Measurements from ENCODE around the gene KRT72. TPM values are rescaled to one million over a fixed set of nuclear protein-coding genes. Genes with fewer than 3 reads are reported as not detected.

Gene KRT72
- total RNA-seq, 1 experiment from 2014 or later = 0.17 TPM

GRCh38 chr12:52552681-52553195 is 48.5 kb downstream of the KRT72 start, which contains the start of gene KRT71:
TSS of gene KRT71 (minus strand) at chr12:52553145. CDS start at chr12:52553077, 68 bp downstream.
- BruUV-seq (replicated peaks) = no TSS peak
- RAD21 ChIA-PET (ENCODE audit: low non-redundant PET in 1 of 2, low total read pairs in 2 of 2, uncharacterized antibody in 2 of 2, unreplicated experiment in 2 of 2) = no interaction called here
- POLR2A ChIA-PET = no interaction called here

More at GRCh38 chr12:52552681-52553195, 48.5 kb downstream of the KRT72 start, which contains the start of gene KRT71:
- intact Hi-C loops (cut with micrococcal nuclease) = no loop called here
- no peaks in the 10 kb centered on the region for H3K36me3 ChIP-seq (ENCODE audit: control insufficient read depth in 1 of 2, insufficient read depth in 2 of 2, low read length in 2 of 2)
- no peaks in the 10 kb centered on the region for H3K79me2 ChIP-seq (ENCODE audit: insufficient read depth, low read length)
- peaks cover 5 to 13% of the 10 kb centered on the region in 2 experiments; a peak in 3 of 4 replicates for H3K4me1 ChIP-seq (ENCODE audit: control insufficient read depth in 1 of 2, insufficient read depth in 2 of 2, low read length in 2 of 2)
- TF ChIP-seq ATF3 (IDR thresholded peaks at IDR 0.05) (no peak), ZBTB33 (IDR thresholded peaks at IDR 0.05; ENCODE audit: extremely low read depth, insufficient replicate concordance, low read length) (no peak), FOSL1 (IDR thresholded peaks at IDR 0.05; ENCODE audit: low read depth) (no peak), RAD21 (IDR thresholded peaks at IDR 0.05; ENCODE audit: low read depth) (no peak)
- no peak within 1 kb of the TSS for H3K4me3 ChIP-seq (replicated peaks in 1 of 2; ENCODE audit: low read depth in 1 of 2, low read length in 2 of 2)
- no peak within 1 kb of the TSS for H3K27ac ChIP-seq (ENCODE audit: low read depth, low read length)
- DNase-seq (ENCODE audit: low read depth, low spot score) (no peak), ATAC-seq (no peak)
- H3K27me3 ChIP-seq (ENCODE audit: insufficient read depth, low read length) = no peaks in the 10 kb centered on the region
- no peaks in the 10 kb centered on the region for H4K20me1 ChIP-seq (ENCODE audit: insufficient read depth)
- no peaks in the 10 kb centered on the region for H3K9me3 ChIP-seq (ENCODE audit: control insufficient read depth in 1 of 2, insufficient read depth in 1 of 2, low read depth in 1 of 2, low read length in 2 of 2)
- H2AFZ ChIP-seq (ENCODE audit: low read depth, low read length, poor library complexity, severe bottlenecking) = no peak within 1 kb of the TSS
- CTCF ChIA-PET = interaction anchor here (1.1 kb wide), 1 partner anchor 9 kb away, joined by 3 read pairs; no protein-coding TSS in a partner anchor
- peak within 1 kb of the TSS; percentile 19; the same call in 1 of the 2 replicates for H3K4me2 ChIP-seq (ENCODE audit: low read length)
- no peak within 1 kb of the TSS for H3K9ac ChIP-seq (ENCODE audit: low read length)
- H3K9me2 ChIP-seq (ENCODE audit: insufficient read depth) = no peaks in the 10 kb centered on the region

All from HCT116 (cell line).